SK-N-SH (cell line): ENCODE measurements around the gene WWOX. TPM values are rescaled to one million over a fixed set of nuclear protein-coding genes. Genes with fewer than 3 reads are reported as not detected.
A peak's percentile ranks its signal among the peaks of the same experiment; 100 is the strongest.

Experiments used
- CTCF ChIA-PET: fragments of 300-600, 350-600 bp; formaldehyde crosslinking; extraction: SDS; loops from one replicate; lab custom pipeline; 2021; lab: Yijun Ruan, JAX
- POLR2A ChIA-PET: fragments of 350-600 bp; sonication (Branson Sonifier 250); formaldehyde crosslinking; extraction: SDS; loops from one replicate; lab custom pipeline; 2020; ENCODE audit warnings: antibody characterized with exemption, inconsistent platforms; lab: Yijun Ruan, JAX
- DNase-seq: peaks from one replicate; pipeline ENCODE4 v3.0.0; 2012
- H2AFZ ChIP-seq: fragments of 200-600 bp; sonication (generic); 2 replicates; pipeline ENCODE4 v1.8.1; 2016; ENCODE audit warnings: antibody characterized with exemption, mild to moderate bottlenecking, low read depth
- H3F3A ChIP-seq: fragments of 200-600 bp; sonication (generic); replicated peaks from 2 replicates; pipeline ENCODE3; 2016; ENCODE audit warnings: antibody characterized with exemption, mild to moderate bottlenecking; ENCODE audit not compliant: insufficient read depth
- H3K27ac ChIP-seq, 2 experiments: fragments of 200-500 bp in 1 of 2; fragments of 200-600 bp in 1 of 2; sonication (Bioruptor generic) in 1 of 2; sonication (generic), shearing (Covaris generic) in 1 of 2; 2 replicates each; pipeline versions ENCODE4 v1.5.1 to v1.6.1; 2014 to 2016; ENCODE audit warnings: low read depth in 2 of 2, inconsistent platforms in 1 of 2, low read length in 1 of 2, mild to moderate bottlenecking in 1 of 2, mixed read lengths in 1 of 2
- H3K27me3 ChIP-seq: fragments of 200-600 bp; sonication (generic), shearing (Covaris generic); 2 replicates; pipeline ENCODE4 v1.6.1; 2016; ENCODE audit warnings: mixed run types; ENCODE audit not compliant: insufficient read depth
- H3K36me3 ChIP-seq, 2 experiments: fragments of 200-500 bp in 1 of 2; fragments of 200-600 bp in 1 of 2; sonication (Bioruptor generic) in 1 of 2; sonication (generic) in 1 of 2; replicated peaks in 1 of 2; 2 replicates each; pipeline versions ENCODE3 to v1.5.1; 2014 to 2016; ENCODE audit warnings: low read length in 1 of 2, mild to moderate bottlenecking in 1 of 2; ENCODE audit not compliant: insufficient read depth in 2 of 2, control insufficient read depth in 1 of 2
- H3K4me1 ChIP-seq, 2 experiments: fragments of 200-500 bp in 1 of 2; fragments of 200-600 bp in 1 of 2; sonication (Bioruptor generic) in 1 of 2; sonication (generic), shearing (Covaris generic) in 1 of 2; 2 replicates each; pipeline versions ENCODE4 v1.5.1 to v1.6.1; 2014 to 2016; ENCODE audit warnings: low read depth in 1 of 2, low read length in 1 of 2, mixed run types in 1 of 2; ENCODE audit not compliant: insufficient read depth in 2 of 2, control insufficient read depth in 1 of 2
- H3K4me2 ChIP-seq: fragments of 200-600 bp; sonication (generic), shearing (Covaris generic); 2 replicates; pipeline ENCODE4 v1.6.1; 2017; ENCODE audit warnings: mixed run types
- H3K4me3 ChIP-seq, 2 experiments: fragments of 200-500 bp in 1 of 2; fragments of 200-600 bp in 1 of 2; sonication (Bioruptor generic) in 1 of 2; sonication (generic), shearing (Covaris generic) in 1 of 2; 2 replicates each; pipeline versions ENCODE4 v1.5.1 to v1.8.1; 2014 to 2016; ENCODE audit warnings: low read depth in 2 of 2, inconsistent platforms in 1 of 2, low read length in 1 of 2, mild to moderate bottlenecking in 1 of 2, mixed read lengths in 1 of 2, moderate library complexity in 1 of 2
- H3K79me2 ChIP-seq: fragments of 200-600 bp; sonication (generic); 2 replicates; pipeline ENCODE4 v1.8.1; 2017; ENCODE audit warnings: mild to moderate bottlenecking; ENCODE audit not compliant: insufficient read depth
- H3K9ac ChIP-seq: fragments of 200-600 bp; sonication (generic); 2 replicates; pipeline ENCODE4 v1.6.1; 2017; ENCODE audit warnings: mixed run types
- H3K9me2 ChIP-seq: fragments of 200-600 bp; sonication (generic); 2 replicates; pipeline ENCODE4 v1.6.1; 2017; ENCODE audit warnings: mixed run types
- H3K9me3 ChIP-seq: fragments of 200-600 bp; sonication (generic); 2 replicates; pipeline ENCODE4 v1.6.1; 2017; ENCODE audit warnings: mixed run types, mild to moderate bottlenecking, moderate library complexity
- H4K20me1 ChIP-seq: fragments of 200-600 bp; sonication (generic); 2 replicates; pipeline ENCODE4 v1.6.1; 2017; ENCODE audit warnings: mild to moderate bottlenecking, mixed run types; ENCODE audit not compliant: insufficient read depth
- CHD2 ChIP-seq: fragments of 150-350 bp; IDR thresholded peaks from 2 replicates; pipeline ENCODE4 v1.6.1; 2018; ENCODE audit warnings: low read length; ENCODE audit not compliant: partially characterized antibody
- ELF1 ChIP-seq: IDR thresholded peaks from 2 replicates; pipeline ENCODE4 v1.4.0; 2012
- EZH2phosphoT487 ChIP-seq: fragments of 200-600 bp; sonication (generic); IDR thresholded peaks from 2 replicates; pipeline ENCODE4 v1.6.1; 2017; ENCODE audit warnings: low read depth, mixed run types, mild to moderate bottlenecking, antibody characterized with exemption, moderate library complexity, borderline replicate concordance
- FOSL2 ChIP-seq: IDR thresholded peaks from 2 replicates; pipeline ENCODE4 v1.4.0; 2012; ENCODE audit warnings: low read depth, mild to moderate bottlenecking, moderate library complexity, borderline replicate concordance
- GATA2 ChIP-seq: sonication (generic); formaldehyde crosslinking; IDR thresholded peaks from 2 replicates; pipeline ENCODE4 v1.5.0; 2020; ENCODE audit warnings: mild to moderate bottlenecking, missing genetic modification reagents
- POLR2AphosphoS5 ChIP-seq: IDR thresholded peaks from 2 replicates; pipeline ENCODE4 v1.6.1; 2012; ENCODE audit warnings: low read depth, low read length
- SIN3A ChIP-seq: IDR thresholded peaks from 2 replicates; pipeline ENCODE4 v1.6.1; 2012; ENCODE audit warnings: low read depth, mild to moderate bottlenecking, low read length, moderate library complexity, borderline replicate concordance
- YY1 ChIP-seq: IDR thresholded peaks from 2 replicates; pipeline ENCODE4 v1.4.0; 2012; ENCODE audit warnings: low read depth, mild to moderate bottlenecking
- WGBS: methylation state at CpG from one replicate; pipeline ENCODE4 v1.1.6; 2017; ENCODE audit warnings: low lambda C conversion rate; 5-methylcytosine and 5-hydroxymethylcytosine counted together
- polyA plus RNA-seq, 3 experiments: library from polyadenylated mRNA; depleted of rRNA; stranded (reverse); fragments of >200 nt; gene quantifications; 2 replicates each; pipeline ENCODE4 v1.2.3, GENCODE V29; 2012
- TF ChIP-seq, protein P1 (sequence below): IDR thresholded peaks from 2 replicates; pipeline ENCODE4 v1.6.1; 2012; ENCODE audit warnings: mild to moderate bottlenecking, low read depth, low read length, moderate library complexity
- TF ChIP-seq, protein P2 (sequence below): fragments of 200-600 bp; sonication (generic); IDR thresholded peaks from 2 replicates; pipeline ENCODE4 v1.6.1; 2017; ENCODE audit warnings: antibody characterized with exemption, mild to moderate bottlenecking, moderate library complexity

The WWOX gene
- polyA plus RNA-seq, 1 of the 3 experiments (the other 2 are of a cell fraction) = 10.8 TPM

DNA sequence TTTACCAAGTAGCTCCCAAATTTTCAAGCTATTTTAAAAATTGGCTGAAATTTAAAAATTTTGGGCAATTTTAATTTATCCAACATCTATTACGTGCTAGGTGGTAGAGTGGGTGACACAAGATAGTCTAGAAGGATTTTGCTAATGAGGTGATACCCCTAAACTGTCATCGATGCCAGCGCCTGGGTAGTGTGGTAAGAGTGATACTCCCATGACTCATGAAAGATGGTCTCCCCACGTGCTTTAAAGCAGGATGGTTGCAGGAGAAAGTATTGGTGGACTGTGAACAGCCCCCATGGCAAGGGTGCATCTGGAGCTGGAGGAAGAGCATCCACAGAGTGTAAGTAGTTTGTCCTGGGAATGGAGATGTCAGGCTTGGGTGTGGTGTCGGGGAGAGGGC lies 77.8 kb downstream of the WWOX start:
- no peaks in the 10 kb centered on the region; the same call in 1 of the 2 replicates for H3K79me2 ChIP-seq
- TF ChIP-seq, protein P1, sequence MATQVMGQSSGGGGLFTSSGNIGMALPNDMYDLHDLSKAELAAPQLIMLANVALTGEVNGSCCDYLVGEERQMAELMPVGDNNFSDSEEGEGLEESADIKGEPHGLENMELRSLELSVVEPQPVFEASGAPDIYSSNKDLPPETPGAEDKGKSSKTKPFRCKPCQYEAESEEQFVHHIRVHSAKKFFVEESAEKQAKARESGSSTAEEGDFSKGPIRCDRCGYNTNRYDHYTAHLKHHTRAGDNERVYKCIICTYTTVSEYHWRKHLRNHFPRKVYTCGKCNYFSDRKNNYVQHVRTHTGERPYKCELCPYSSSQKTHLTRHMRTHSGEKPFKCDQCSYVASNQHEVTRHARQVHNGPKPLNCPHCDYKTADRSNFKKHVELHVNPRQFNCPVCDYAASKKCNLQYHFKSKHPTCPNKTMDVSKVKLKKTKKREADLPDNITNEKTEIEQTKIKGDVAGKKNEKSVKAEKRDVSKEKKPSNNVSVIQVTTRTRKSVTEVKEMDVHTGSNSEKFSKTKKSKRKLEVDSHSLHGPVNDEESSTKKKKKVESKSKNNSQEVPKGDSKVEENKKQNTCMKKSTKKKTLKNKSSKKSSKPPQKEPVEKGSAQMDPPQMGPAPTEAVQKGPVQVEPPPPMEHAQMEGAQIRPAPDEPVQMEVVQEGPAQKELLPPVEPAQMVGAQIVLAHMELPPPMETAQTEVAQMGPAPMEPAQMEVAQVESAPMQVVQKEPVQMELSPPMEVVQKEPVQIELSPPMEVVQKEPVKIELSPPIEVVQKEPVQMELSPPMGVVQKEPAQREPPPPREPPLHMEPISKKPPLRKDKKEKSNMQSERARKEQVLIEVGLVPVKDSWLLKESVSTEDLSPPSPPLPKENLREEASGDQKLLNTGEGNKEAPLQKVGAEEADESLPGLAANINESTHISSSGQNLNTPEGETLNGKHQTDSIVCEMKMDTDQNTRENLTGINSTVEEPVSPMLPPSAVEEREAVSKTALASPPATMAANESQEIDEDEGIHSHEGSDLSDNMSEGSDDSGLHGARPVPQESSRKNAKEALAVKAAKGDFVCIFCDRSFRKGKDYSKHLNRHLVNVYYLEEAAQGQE = no peak
- ChIA-PET POLR2A (no interaction called here), CTCF (interaction anchor here (1.4 kb wide), 1 partner anchor 42 kb away, joined by 4 read pairs; no protein-coding TSS in a partner anchor)
- H3K4me1 ChIP-seq = no peaks in the 10 kb centered on the region; a peak in 1 of 4 replicates
- no peak overlapping the region for H3K4me2 ChIP-seq
- H3K9ac ChIP-seq = no peak overlapping the region
- WGBS = 90% methylated on average over 5 of the region's 5 CpGs
- H3K9me3 ChIP-seq = no peaks in the 10 kb centered on the region
- no peak overlapping the region for H3K27ac ChIP-seq
- DNase-seq = no peak
- no peaks in the 10 kb centered on the region for H3K36me3 ChIP-seq
- H3K27me3 ChIP-seq = no peaks in the 10 kb centered on the region
- H3F3A ChIP-seq = no peaks in the 10 kb centered on the region
- no peak overlapping the region for H3K4me3 ChIP-seq
- no peak overlapping the region for H2AFZ ChIP-seq
- no peaks in the 10 kb centered on the region for H3K9me2 ChIP-seq
- no peaks in the 10 kb centered on the region for H4K20me1 ChIP-seq

DNA sequence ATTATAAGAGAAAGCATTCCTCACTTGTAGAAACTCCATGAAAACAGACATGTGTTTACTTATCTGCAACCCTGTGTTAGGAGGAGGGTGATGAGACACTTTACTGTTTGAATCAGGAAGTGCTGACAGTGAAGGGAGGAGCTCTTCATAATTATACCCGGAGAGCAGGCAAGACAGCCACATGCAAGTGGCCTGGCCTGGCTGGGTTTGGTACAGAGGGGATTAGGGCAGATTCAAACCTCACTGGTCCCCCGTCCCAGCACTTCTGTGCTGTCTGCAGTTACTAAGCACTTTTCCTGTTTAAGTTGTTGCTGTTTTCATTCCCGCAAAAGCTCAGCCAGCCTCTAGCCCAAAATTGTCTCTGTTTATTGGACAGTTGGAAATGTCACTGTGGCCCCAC lies 78.5 kb downstream of the WWOX start:
- no peaks in the 10 kb centered on the region for H4K20me1 ChIP-seq
- no peaks in the 10 kb centered on the region for H3K9me3 ChIP-seq
- no peak overlapping the region for H3K4me3 ChIP-seq
- no peaks in the 10 kb centered on the region for H3K27me3 ChIP-seq
- no peaks in the 10 kb centered on the region for H3K36me3 ChIP-seq
- H3K4me1 ChIP-seq = no peaks in the 10 kb centered on the region; a peak in 1 of 4 replicates
- H2AFZ ChIP-seq = no peak overlapping the region
- no peak overlapping the region for H3K27ac ChIP-seq
- TF ChIP-seq CHD2 (no peak), ELF1 (no peak), EZH2phosphoT487 (no peak), GATA2 (CRISPR knock-in tag) (no peak), FOSL2 (no peak), YY1 (no peak), POLR2AphosphoS5 (no peak), SIN3A (no peak)
- TF ChIP-seq, protein P2, sequence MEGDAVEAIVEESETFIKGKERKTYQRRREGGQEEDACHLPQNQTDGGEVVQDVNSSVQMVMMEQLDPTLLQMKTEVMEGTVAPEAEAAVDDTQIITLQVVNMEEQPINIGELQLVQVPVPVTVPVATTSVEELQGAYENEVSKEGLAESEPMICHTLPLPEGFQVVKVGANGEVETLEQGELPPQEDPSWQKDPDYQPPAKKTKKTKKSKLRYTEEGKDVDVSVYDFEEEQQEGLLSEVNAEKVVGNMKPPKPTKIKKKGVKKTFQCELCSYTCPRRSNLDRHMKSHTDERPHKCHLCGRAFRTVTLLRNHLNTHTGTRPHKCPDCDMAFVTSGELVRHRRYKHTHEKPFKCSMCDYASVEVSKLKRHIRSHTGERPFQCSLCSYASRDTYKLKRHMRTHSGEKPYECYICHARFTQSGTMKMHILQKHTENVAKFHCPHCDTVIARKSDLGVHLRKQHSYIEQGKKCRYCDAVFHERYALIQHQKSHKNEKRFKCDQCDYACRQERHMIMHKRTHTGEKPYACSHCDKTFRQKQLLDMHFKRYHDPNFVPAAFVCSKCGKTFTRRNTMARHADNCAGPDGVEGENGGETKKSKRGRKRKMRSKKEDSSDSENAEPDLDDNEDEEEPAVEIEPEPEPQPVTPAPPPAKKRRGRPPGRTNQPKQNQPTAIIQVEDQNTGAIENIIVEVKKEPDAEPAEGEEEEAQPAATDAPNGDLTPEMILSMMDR = no peak
- TF ChIP-seq, protein P1 = no peak
- ChIA-PET CTCF (interaction anchor here (0.7 to 1.4 kb wide), 3 partner anchors 17 to 43 kb away, joined by 4 to 5 read pairs (median 5); no protein-coding TSS in a partner anchor), POLR2A (no interaction called here)
- H3K9ac ChIP-seq = no peak overlapping the region
- H3K9me2 ChIP-seq = no peaks in the 10 kb centered on the region
- DNase-seq = peak; percentile 30
- 74% methylated on average over 3 of the region's 3 CpGs for WGBS
- no peaks in the 10 kb centered on the region; the same call in 1 of the 2 replicates for H3K79me2 ChIP-seq
- no peaks in the 10 kb centered on the region for H3F3A ChIP-seq
- H3K4me2 ChIP-seq = no peak overlapping the region
